GM21723 (cell line): ENCODE results near the gene CLDN34.

Experiments
- ATAC-seq: cut with Tn5 transposase; IDR thresholded peaks from one replicate; pipeline ENCODE4 v1.9.1; 2021; ENCODE audit warnings: mild to moderate bottlenecking, moderate library complexity; ENCODE audit not compliant: unreplicated experiment

CLDN34 gene

GRCh38 chrX:9980401-9980800, 13.2 kb downstream of the CLDN34 start:
- ATAC-seq, result no peak

DNA sequence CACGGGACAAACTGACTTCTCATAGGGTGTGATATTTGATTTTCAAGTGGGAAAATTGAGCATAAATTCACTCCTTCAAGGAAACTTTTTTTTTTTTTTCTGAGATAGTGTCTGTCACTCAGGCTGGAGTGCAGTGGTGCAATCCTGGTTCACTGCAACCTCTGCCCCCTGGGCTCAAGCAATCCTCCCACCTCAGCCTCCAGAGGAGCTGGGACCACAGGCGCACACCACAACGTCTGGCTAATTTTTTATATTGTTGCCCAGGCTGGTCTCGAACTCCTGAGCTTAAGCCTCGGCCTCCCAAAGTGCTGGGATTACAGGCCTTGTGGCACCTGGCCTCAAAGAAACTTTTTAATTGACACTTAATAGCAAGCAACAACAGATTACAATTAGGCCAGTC, 13.8 kb downstream of the CLDN34 start:
- no peak for ATAC-seq

DNA sequence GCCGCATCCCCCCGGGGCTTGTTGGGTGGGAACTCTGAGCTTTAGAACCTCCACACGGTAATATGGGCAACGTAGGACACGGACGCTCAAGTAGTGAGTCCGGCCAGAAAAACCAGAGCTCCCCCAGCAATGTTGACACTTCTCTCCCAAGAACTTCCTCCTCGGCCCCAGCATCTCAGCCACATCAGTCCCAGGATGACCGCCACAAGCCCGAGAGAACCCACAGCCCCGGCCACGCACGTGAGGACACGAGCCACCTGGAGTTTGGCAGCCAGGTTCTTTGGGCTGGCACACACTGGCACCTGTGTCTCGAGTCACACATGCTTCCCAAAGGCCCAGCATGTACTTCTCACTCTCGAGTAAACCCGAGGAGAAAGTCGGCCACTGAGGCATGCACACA, 16.3 kb downstream of the CLDN34 start:
- ATAC-seq, result no peak

DNA sequence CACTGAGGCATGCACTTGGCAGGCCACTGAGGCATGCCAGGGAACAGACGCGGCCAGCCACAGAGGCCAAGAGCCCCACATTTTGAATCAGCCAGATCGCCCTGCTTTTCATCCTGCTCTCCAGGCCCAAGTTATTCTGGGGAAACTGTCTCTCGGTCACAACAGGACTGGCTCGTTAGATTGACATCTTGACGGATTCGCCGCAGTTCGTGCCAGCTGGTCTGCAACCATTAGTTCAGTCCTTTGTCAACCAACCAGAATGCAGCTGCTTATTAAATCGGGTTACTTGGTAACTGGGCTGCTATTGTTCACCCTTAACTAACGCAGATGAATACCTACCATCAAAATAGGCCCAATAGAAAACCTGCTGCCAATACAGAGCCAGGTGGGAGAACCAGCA, 16.7 kb downstream of the CLDN34 start:
- no peak for ATAC-seq

DNA sequence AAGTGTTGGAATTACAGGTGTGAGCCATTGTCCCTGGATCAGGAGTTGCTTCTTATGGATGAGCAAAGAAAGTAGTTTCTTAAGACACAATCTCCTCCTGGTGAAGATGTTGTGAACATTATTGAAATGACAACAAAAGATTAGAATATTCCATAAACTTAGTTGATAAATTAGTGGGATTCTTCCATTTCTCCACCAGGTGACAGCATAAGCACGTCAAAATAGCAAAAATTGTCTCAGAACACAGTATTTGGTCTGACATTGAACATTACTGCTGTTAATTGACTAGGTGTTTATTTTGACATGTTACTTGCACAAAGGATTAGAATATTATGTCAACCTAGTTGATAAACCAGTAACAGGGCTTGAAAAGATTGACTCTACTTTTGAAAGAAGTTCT, 21.6 kb downstream of the CLDN34 start:
- no peak for ATAC-seq

GRCh38 chrX:9992061-9992460, 24.9 kb downstream of the CLDN34 start:
- ATAC-seq, result no peak

DNA sequence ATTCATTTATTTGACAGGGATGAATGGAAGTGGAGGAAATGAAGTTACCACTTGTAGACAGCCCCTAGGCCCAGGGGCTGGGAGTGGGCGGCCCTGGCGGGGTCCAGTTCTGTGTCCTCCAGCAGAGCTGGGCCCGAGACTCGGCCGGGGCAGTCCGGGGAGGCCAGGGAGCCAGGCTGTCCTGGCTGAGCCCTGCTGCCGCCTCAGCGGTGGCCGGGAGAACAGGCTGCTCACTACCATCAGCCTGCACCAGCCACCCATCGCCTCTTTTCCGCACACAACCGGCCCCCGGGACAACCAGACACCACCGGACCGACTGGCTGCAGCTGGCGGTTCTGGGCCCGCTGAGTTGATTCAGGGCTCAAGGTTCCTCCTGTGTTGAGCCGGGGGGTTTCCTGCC, 25.6 kb downstream of the CLDN34 start:
- no peak for ATAC-seq

DNA sequence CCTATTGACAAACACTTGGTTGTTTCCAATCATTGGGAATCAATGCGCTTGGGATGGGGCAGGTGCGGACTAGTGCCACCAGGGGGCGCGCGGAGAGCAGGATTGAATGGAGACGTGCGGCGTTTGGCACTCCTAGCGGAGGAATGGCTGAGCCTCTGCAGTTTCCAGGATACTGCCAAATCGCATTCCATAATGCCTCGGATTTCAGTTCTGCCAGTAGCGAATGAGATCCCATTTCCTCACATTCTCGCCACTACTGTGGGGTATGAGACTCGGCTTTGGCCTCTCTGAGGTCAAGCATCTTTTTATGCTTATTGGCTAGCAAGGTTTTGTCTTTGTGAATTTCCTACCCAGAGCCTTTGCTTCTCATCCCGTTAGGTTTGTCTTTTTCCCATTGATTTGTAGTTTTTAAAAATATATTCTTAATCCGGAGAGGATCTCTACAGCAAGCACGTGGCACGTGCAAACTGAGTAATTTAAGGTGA, 28.7 kb downstream of the CLDN34 start:
- ATAC-seq, result peak; percentile 84

GRCh38 chrX:9997041-9997440, 29.9 kb downstream of the CLDN34 start:
- ATAC-seq, result no peak

DNA sequence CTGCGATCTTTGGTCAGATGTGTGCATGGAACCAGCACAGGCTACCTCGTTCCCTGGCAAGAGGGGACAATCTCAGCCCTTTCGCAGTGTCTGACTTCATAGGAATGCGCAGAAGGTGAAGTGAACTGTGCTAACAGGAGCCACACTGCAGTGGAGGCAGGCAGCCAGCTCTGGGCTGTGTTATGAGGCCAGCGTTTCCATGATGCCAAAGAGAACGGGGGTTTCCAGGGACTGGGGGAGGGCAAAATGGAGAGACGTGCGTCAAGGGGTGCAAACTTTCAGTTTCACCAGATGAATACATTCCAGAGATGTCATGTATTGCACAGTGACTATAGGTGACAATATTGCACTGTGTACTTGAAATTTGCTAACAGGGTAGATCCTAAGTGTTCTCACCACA, 30.4 kb downstream of the CLDN34 start:
- ATAC-seq, result no peak

DNA sequence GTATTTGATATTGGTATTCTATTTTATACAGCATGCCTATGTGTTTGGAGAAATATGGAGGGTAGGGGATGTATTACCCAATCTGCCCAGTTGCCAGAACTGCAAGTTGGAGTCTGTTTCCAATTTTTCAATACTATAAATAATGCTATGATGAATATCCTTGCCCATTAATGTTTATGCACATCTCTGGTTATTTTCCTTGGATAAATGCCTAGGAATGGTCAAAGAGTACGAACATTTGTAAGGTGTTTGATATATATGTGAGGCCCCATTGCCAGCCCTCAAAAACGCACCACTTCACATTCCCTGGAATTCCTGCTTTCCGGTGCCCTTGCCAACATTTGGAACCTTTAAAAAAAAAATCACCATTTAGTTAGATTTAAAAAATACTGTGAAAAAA, 34.3 kb downstream of the CLDN34 start:
- ATAC-seq, result no peak

DNA sequence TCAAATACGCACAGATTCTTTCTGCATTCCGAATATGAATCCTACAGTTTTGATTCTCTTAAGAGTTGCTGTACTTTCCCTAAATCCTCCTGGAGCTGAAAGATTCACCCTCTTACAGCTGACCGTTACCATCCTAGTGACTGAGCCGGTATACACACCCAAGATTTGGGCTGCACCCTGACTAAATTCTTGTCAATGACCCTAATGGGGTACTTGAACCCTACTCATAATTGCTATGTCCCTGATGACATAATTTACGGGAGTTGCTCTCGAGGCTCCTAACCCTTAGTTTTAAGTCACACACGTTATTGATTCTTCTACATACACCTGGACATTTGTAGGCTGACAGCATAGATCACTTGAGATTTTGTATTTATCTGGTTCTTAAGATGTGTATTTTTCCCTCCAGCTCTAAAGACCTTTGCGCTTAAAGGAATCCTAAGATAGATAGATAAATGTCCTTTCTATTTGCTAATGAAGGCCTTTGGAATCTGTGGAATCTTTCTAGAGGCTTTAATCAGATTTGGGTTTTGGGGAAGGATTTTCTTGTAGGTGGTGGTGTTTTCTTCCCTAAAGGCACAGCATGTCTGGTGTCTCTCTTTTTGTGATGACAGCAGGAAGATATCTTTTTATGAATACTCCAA, 37.8 kb downstream of the CLDN34 start:
- no peak for ATAC-seq

DNA sequence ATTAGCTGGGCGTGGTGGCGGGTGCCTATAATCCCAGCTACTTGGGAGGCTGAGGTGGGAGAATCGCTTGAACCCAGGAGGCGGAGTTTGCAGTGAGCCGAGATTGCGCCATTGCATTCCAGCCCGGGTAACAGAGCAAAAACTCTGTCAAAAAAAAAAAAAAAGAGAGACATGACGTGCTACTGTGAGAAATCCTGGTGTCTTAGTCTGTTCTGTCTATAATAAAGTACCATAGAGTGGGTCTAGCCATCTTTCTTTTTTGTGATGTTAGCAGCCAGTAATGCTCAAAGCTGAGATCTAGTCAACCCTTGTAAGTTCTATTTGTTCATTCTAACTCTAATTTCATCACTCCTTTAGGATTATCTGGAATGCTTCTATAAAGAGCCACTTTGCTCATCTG, 38.9 kb downstream of the CLDN34 start:
- ATAC-seq, result no peak

DNA sequence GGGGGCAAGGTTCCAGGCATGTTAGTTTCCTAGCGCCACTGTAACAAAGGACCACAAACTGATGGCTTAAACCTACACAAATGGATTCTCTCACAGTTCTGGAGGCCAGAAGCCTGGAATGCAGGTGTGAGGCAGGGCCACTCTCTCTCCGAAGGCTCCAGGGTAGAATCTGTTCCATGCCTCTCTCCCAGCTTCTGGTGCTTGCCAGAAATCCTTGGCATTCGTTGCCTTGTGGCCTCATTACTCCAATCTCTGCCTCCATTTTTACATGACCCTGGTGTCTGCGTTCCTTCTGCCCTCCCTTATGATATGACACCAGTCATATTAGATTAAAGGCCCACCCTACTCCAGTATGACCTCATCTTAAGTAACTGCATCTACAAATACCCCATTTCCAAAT, 39.6 kb downstream of the CLDN34 start:
- no peak for ATAC-seq

DNA sequence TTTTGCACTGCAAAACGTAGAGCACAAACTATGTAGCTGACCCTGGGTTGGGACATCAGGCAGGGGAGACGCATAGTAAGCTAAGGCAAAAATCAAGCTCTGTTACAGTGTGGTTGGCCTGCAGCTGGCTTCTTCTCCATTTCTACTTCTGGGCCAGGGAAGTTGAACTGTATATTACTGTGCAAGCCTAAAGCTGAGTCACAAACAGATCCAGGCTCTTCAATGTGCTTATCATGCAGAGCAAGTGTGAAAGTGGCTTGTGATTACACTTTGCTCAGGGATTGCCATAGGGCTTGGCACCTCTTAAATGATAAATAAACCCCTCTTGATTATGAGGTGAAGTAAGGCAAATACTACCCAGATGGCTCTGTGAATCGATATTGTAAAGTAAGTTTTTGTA, 40.5 kb downstream of the CLDN34 start:
- no peak for ATAC-seq

GRCh38 chrX:10008483-10009056, 41.4 kb downstream of the CLDN34 start:
- no peak for ATAC-seq

- ATAC-seq, result no peak
These were observed 42.6 kb downstream of the CLDN34 start for GRCh38 chrX:10009741-10010140.

- ATAC-seq, result no peak
These were observed 43.5 kb downstream of the CLDN34 start for GRCh38 chrX:10010686-10011085.

DNA sequence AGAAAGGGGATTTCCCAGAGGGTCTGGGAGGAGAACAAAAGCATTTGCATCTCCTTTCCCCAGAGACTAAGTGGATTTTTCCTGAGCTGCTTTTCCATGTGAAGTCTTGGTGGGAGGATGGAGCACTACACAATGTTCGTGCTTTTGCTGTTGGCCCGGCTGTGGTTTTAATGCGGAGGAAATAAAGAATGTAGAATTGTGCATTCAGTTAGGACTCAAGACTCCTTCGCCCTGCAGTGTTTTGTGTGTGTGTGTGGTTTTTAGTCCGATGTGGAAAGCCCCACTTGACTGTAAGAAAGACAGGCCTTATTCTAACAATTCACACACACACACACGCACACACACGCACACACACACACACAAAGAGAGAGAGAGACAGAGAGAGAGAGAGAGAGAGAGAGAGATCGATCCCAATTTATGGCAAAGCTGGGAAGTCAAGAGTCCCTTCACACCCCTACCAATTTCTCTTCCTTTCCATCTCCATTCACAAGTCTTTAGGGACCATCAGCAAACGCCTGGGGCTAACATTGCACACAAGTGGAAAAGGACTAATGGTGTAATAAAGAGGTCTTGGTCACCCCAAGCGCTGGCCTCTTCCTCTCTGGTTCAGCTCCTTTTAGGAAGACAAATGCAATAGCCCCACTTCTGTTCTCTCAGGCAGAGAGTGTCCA, 44.2 kb downstream of the CLDN34 start:
- no peak for ATAC-seq

GRCh38 chrX:10011991-10012390, 44.8 kb downstream of the CLDN34 start:
- ATAC-seq, result no peak

DNA sequence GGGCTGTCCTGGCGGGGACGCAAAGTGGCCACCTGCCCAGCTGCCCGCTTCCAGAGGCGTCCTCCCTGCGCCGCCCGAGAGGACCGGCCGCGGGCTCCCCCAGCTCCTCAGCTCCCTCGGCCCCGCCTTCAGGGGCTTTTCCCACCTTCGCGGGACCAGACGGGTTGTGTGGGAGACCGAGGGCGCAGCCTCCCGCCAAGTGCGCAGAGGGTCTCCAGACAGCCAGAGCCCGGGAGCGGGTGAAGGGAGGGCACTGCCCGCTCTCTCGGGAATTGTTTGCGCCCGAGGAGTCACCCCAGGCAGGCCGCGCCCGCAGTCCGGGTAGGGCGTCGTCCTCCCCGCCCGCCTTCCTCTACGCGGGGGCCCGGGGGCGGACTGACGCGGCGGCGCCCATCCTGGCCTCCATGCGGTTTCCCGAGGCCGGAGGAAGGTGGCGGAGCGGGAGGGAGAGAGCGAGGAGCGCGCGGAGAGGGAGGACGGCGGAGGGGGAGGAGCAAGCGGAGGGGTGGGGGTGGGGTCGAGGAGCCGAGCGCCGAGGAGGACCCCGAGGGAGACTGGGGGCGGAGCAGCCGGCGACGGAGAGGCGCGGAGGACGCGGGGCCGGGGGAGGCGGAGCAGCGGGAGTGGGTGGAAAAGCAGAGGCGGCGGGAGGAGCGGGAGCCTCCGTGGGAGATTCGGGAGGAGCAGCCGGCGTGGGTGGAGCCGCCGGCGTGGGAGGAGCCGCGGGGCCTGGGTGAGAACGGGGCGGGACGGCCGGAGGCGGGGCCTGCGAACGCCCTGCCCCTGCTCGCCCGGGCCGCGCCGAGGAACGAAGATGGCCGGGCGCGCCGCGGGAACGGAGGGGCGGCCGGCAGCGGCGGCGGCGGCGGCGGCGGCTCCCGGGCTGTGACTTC, 47.5 kb downstream of the CLDN34 start:
- ATAC-seq, result peak; percentile 91
